GM15510 (cell line): ENCODE results near the gene IL22RA1.

Experiments
- POLR2A ChIP-seq: IDR thresholded peaks from 3 replicates; pipeline ENCODE4 v1.6.1; 2011; ENCODE audit warnings: borderline replicate concordance; ENCODE audit not compliant: insufficient read length; ENCODE audit errors: extremely low read depth

IL22RA1 gene

GRCh38 chr1:24175033-24175755 lies 32.3 kb upstream of the IL22RA1 start:
- no peak for TF ChIP-seq POLR2A

GRCh38 chr1:24173638-24174575 lies 31.0 kb upstream of the IL22RA1 start:
- no peak for TF ChIP-seq POLR2A

DNA sequence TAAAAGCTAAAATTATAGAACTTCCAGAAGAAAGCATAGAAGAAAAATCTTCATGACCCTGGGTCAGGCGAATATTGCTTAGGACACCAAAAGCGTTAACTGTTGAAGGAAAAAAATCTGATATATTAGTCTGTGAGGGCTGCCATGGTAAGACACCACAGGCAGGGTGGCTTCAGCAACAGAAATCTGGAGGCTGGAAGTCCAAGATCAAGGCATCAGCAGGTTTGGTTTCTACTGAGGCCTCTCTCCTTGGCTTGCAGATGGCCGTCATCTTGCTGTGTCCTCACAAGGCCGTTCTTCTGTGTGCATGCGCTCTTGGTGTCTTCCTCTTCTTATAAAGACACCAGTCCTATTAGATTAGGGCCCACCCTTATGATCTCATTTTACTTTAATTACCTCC lies 29.7 kb upstream of the IL22RA1 start:
- no peak for TF ChIP-seq POLR2A

DNA sequence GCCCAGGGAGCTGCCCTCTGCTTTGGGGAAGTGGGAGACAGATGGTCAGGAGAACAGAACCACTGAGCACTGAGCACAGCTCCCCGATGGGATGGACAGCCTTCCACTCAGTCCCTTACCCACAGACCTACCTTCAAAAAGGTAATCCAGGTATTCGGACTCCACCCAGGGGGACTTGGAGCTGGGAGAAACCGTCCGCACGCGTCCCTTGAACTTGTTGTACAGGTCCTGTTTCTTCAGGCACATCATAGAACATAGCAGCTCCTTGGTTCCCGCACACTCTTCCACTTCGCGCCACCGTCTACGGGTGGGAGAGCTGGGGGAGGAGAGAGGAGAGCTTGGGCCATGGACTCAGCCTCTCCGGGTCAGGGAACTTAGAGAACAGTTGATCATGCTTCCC lies 26.3 kb upstream of the IL22RA1 start:
- no peak for TF ChIP-seq POLR2A

- TF ChIP-seq POLR2A = no peak
Measured at GRCh38 chr1:24168245-24168644, 25.3 kb upstream of the IL22RA1 start.

- TF ChIP-seq POLR2A = no peak
Measured at GRCh38 chr1:24167008-24167407, 24.1 kb upstream of the IL22RA1 start.

DNA sequence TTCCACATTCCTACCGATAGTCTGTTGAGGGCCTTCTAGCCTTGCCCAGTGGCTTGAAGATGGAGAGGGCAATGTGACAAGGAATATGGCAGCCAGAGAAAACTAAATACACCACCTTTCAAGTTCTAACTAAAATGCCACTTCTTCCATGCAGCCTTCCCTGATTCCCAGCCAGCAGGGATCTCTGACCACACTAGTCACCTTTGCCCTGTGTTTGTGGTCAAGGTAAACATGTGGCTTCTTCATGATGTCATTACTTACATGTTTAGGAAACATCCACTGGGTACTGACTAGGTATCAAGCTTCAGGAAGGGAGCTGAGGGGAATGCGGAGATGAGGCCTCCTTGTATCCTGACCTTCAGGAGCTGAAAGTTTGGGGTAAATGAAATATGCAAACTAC lies 22.6 kb upstream of the IL22RA1 start:
- no peak for TF ChIP-seq POLR2A

GRCh38 chr1:24164004-24164403 lies 21.1 kb upstream of the IL22RA1 start:
- no peak for TF ChIP-seq POLR2A

DNA sequence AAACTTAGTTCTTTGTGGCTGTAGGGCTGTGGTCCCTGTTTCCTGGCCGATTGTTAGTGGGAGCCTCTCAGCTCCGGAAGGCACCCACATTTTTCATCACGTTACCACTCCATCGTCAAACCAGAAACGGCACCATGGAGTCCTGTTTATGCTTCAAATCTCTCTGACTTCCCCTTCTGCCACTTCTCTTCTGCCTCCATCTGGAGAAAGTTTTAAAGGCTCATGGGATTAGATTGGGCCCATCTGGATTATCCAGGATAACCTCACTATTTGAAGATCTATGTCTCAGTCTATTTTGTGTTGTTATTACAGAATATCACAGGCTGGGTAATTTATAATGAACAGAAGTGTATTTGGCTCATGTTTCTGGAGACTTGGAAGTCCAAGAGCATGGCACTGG lies 19.3 kb upstream of the IL22RA1 start:
- TF ChIP-seq POLR2A = no peak

GRCh38 chr1:24161270-24161669 lies 18.3 kb upstream of the IL22RA1 start:
- no peak for TF ChIP-seq POLR2A

DNA sequence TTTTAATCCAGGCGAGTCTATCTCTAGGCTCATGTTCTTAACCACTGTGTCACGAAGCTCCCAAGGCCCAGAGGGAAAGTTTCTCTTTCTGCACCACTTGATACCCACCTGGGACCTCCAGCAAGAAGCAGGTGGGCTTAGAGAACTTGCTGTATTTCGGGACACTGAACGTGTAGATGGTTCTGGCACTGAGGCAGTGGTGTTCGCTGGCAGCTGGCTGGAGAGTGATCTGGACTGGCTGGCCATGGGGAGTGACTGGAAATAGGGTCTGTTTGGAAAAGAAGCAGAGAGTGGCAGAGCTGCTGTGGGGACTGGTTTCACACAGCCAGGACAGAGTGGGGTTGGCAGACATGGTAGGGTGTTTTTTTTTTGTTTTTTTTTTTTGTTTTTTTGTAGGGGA lies 16.4 kb upstream of the IL22RA1 start:
- no peak for TF ChIP-seq POLR2A

DNA sequence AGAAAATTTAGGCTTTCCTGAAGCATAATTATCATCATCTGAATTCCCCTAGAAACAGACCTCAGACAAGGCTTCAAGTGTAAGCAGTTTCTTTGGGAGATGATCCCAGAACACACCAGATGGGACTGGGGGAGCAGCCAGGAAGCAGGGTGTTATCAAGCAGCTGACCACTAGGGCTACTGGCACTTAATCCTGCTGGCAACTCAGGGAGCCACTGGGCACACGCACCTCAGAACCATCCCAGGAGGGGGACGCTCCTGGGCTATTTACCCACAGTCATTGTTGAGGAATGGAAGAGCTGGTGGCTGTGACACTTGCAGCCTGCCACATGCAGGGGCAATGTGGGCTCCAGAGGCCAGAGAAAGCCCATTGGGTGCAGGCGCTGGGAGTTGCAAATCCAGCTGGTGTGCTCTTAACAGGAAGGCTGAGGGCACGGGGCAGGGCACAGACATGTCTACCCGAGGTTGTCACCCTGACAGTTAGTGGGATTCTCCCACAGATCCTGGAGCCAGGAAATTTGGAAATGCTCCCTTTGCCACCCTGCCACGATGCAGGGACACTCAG lies 15.1 kb upstream of the IL22RA1 start:
- TF ChIP-seq POLR2A = no peak

- TF ChIP-seq POLR2A = no peak
Measured at GRCh38 chr1:24156542-24157260, 13.8 kb upstream of the IL22RA1 start.

- TF ChIP-seq POLR2A = no peak
Measured at GRCh38 chr1:24155011-24155782, 12.3 kb upstream of the IL22RA1 start.
